Fibroblast of lung (primary cell): Measurements from ENCODE around the gene SYTL3. TPM values are rescaled to one million over a fixed set of nuclear protein-coding genes. Genes with fewer than 3 reads are reported as not detected.

Experiments
- DNase-seq, 2 donors: peaks; one replicate each; pipeline versions ENCODE4 v3.0.0 to v3.0.0-alpha.2; 2010; ENCODE audit warnings: low read depth in 2 of 2
- H2AFZ ChIP-seq: 2 replicates; pipeline ENCODE4 v1.5.1; 2012; ENCODE audit warnings: low read length, control low read depth, inconsistent platforms
- H3K27ac ChIP-seq: 2 replicates; pipeline ENCODE4 v1.5.1; 2011; ENCODE audit warnings: low read length, control low read depth; ENCODE audit not compliant: insufficient read depth
- H3K27me3 ChIP-seq: 2 replicates; pipeline ENCODE4 v1.5.1; 2011; ENCODE audit warnings: mild to moderate bottlenecking, low read length; ENCODE audit not compliant: control insufficient read depth, insufficient read depth
- H3K36me3 ChIP-seq: 2 replicates; pipeline ENCODE4 v1.5.1; 2011; ENCODE audit warnings: low read length; ENCODE audit not compliant: control insufficient read depth, insufficient read depth
- H3K4me1 ChIP-seq: 2 replicates; pipeline ENCODE4 v1.5.1; 2011; ENCODE audit warnings: low read length; ENCODE audit not compliant: control insufficient read depth, insufficient read depth; ENCODE audit errors: extremely low read depth
- H3K4me2 ChIP-seq: 2 replicates; pipeline ENCODE4 v1.5.1; 2011; ENCODE audit warnings: low read length, control low read depth; ENCODE audit not compliant: insufficient read depth; ENCODE audit errors: extremely low read depth
- H3K4me3 ChIP-seq, 4 experiments: fragments of 200-600 bp in 1 of 4; sonication (generic) in 1 of 4; replicated peaks in 1 of 4; 2 replicates each; pipeline ENCODE4 v1.5.1; 2011 to 2016; ENCODE audit warnings: low read length in 4 of 4, low read depth in 3 of 4, mild to moderate bottlenecking in 3 of 4, control low read depth in 2 of 4, inconsistent platforms in 1 of 4, mixed read lengths in 1 of 4; ENCODE audit not compliant: insufficient read depth in 1 of 4; ENCODE audit errors: control extremely low read depth in 1 of 4
- H3K79me2 ChIP-seq: 2 replicates; pipeline ENCODE4 v1.5.1; 2012; ENCODE audit warnings: mild to moderate bottlenecking, low read length, inconsistent platforms; ENCODE audit not compliant: control insufficient read depth, insufficient read depth
- H3K9ac ChIP-seq: 2 replicates; pipeline ENCODE4 v1.5.1; 2011; ENCODE audit warnings: mild to moderate bottlenecking, low read length, control low read depth; ENCODE audit not compliant: insufficient read depth
- H3K9me3 ChIP-seq: 2 replicates; pipeline ENCODE4 v1.5.1; 2012; ENCODE audit warnings: low read depth, low read length; ENCODE audit not compliant: control insufficient read depth, insufficient read depth
- H4K20me1 ChIP-seq: 2 replicates; pipeline ENCODE4 v1.5.1; 2011; ENCODE audit warnings: low read length; ENCODE audit not compliant: control insufficient read depth, insufficient read depth; ENCODE audit errors: extremely low read depth
- CTCF ChIP-seq, 2 donors: IDR thresholded peaks in 1 of 2; conservative IDR thresholded peaks in 1 of 2; 1 replicate in 1 of 2; 2 replicates in 1 of 2; pipeline ENCODE4 v1.5.1; 2011 to 2012; ENCODE audit warnings: low read length in 2 of 2, control low read depth in 1 of 2, inconsistent platforms in 1 of 2, low read depth in 1 of 2, mild to moderate bottlenecking in 1 of 2
- EZH2 ChIP-seq: IDR thresholded peaks from 2 replicates; pipeline ENCODE4 v1.5.1; 2012; ENCODE audit warnings: low read length, control low read depth, mild to moderate bottlenecking; ENCODE audit errors: missing control alignments
- polyA plus RNA-seq, 2 donors: library from polyadenylated mRNA; depleted of rRNA in 1 of 2; stranded (reverse) in 1 of 2; unstranded in 1 of 2; fragments of >200 nt; gene quantifications; 2 replicates each; pipeline ENCODE4 v1.2.1, GENCODE V29; 2011 to 2012; ENCODE audit warnings: missing spikeins in 1 of 2
- total RNA-seq: library from RNA; depleted of rRNA; stranded (reverse); fragments of >200 nt; gene quantifications from 2 replicates; pipeline ENCODE4 v1.2.1, GENCODE V29; 2014

SYTL3 gene
- total and polyA plus RNA-seq, 2 donors (not counting 1 experiment from before 2014, with no cell fraction given) = 0.76 to 4.6 TPM

GRCh38 chr6:158758451-158758860, 108.6 kb downstream of the SYTL3 start:
- no peaks in the 10 kb centered on the region for H3K4me1 ChIP-seq
- H3K9me3 ChIP-seq = no peaks in the 10 kb centered on the region
- no peak overlapping the region for H3K9ac ChIP-seq
- H3K4me2 ChIP-seq = no peak overlapping the region
- no peak for TF ChIP-seq CTCF (conservative IDR thresholded peaks at IDR 0.05 in 1 of 2, IDR thresholded peaks at IDR 0.05 in 1 of 2; ENCODE audit: low read depth in 1 of 2, low read length in 2 of 2)
- no peak for TF ChIP-seq EZH2
- DNase-seq = peak; percentile 18 to 24
- H3K27me3 ChIP-seq = no peaks in the 10 kb centered on the region
- no peaks in the 10 kb centered on the region for H4K20me1 ChIP-seq
- H2AFZ ChIP-seq = no peak overlapping the region
- no peak overlapping the region for H3K27ac ChIP-seq
- H3K36me3 ChIP-seq = peaks cover 1% of the 10 kb centered on the region
- H3K4me3 ChIP-seq = no peak overlapping the region
- no peaks in the 10 kb centered on the region for H3K79me2 ChIP-seq

- H3K27me3 ChIP-seq = no peaks in the 10 kb centered on the region
- H3K4me2 ChIP-seq = no peak overlapping the region
- H2AFZ ChIP-seq = no peak overlapping the region
- H3K4me1 ChIP-seq = no peaks in the 10 kb centered on the region
- H3K9me3 ChIP-seq = no peaks in the 10 kb centered on the region
- no peak for TF ChIP-seq EZH2
- TF ChIP-seq CTCF (conservative IDR thresholded peaks at IDR 0.05 in 1 of 2, IDR thresholded peaks at IDR 0.05 in 1 of 2; ENCODE audit: low read depth in 1 of 2, low read length in 2 of 2) = no peak
- no peak overlapping the region for H3K9ac ChIP-seq
- H4K20me1 ChIP-seq = no peaks in the 10 kb centered on the region
- no peak for DNase-seq
- no peak overlapping the region for H3K27ac ChIP-seq
- peaks cover 1% of the 10 kb centered on the region for H3K36me3 ChIP-seq
- no peaks in the 10 kb centered on the region for H3K79me2 ChIP-seq
- no peak overlapping the region for H3K4me3 ChIP-seq
Observed at GRCh38 chr6:158758941-158759479, 109.2 kb downstream of the SYTL3 start.

- no peak overlapping the region for H3K27ac ChIP-seq
- H3K36me3 ChIP-seq = peaks cover 3% of the 10 kb centered on the region
- no peaks in the 10 kb centered on the region for H4K20me1 ChIP-seq
- no peak overlapping the region for H3K4me2 ChIP-seq
- no peaks in the 10 kb centered on the region for H3K9me3 ChIP-seq
- H3K4me1 ChIP-seq = no peaks in the 10 kb centered on the region
- TF ChIP-seq EZH2 (no peak), CTCF (conservative IDR thresholded peaks at IDR 0.05 in 1 of 2, IDR thresholded peaks at IDR 0.05 in 1 of 2; ENCODE audit: low read depth in 1 of 2, low read length in 2 of 2) (no peak)
- no peaks in the 10 kb centered on the region for H3K79me2 ChIP-seq
- no peak overlapping the region for H3K9ac ChIP-seq
- no peak overlapping the region for H2AFZ ChIP-seq
- no peak overlapping the region for H3K4me3 ChIP-seq
- no peak for DNase-seq
- H3K27me3 ChIP-seq = no peaks in the 10 kb centered on the region
Observed at GRCh38 chr6:158759966-158760617, 110.2 kb downstream of the SYTL3 start.
